WTC11 (cell line): ENCODE results near the gene SPOP. TPM values are rescaled to one million over a fixed set of nuclear protein-coding genes. Genes with fewer than 3 reads are reported as not detected.

Experiments used
- ATAC-seq: fragments of 200-7000 bp; cut with Tn5 transposase; 2 replicates; pipeline ENCODE4 v1.10.0; 2021; ENCODE audit warnings: mild to moderate bottlenecking, moderate library complexity
- CTCF ChIA-PET: fragments of 300-600 bp; sonication (Branson Sonifier 250); formaldehyde crosslinking; loops from one replicate; lab custom pipeline; 2021; ENCODE audit warnings: antibody characterized with exemption; lab: Charles Lee
- POLR2A ChIA-PET: fragments of 350-600 bp; sonication (Branson Sonifier 250); formaldehyde crosslinking; loops from one replicate; lab custom pipeline; 2021; ENCODE audit warnings: antibody characterized with exemption; lab: Charles Lee
- DNase-seq: peaks from one replicate; pipeline ENCODE4 v3.0.0; 2021; ENCODE audit warnings: low spot score
- H3K27ac Mint-ChIP-seq: 2 replicates; pipeline ENCODE4 v1.8.0; 2021; ENCODE audit warnings: mixed read lengths
- H3K27me3 Mint-ChIP-seq: 2 replicates; pipeline ENCODE4 v1.8.0; 2021; ENCODE audit warnings: low read depth, mild to moderate bottlenecking, moderate library complexity, mixed read lengths
- H3K36me3 Mint-ChIP-seq: 2 replicates; pipeline ENCODE4 v1.8.0; 2021; ENCODE audit warnings: mixed read lengths
- H3K4me1 Mint-ChIP-seq: 2 replicates; pipeline ENCODE4 v1.8.0; 2022; ENCODE audit warnings: mixed read lengths
- H3K4me3 Mint-ChIP-seq: 2 replicates; pipeline ENCODE4 v1.8.0; 2021; ENCODE audit warnings: mild to moderate bottlenecking, moderate library complexity, mixed read lengths
- H3K9me3 Mint-ChIP-seq: 2 replicates; pipeline ENCODE4 v1.8.0; 2021; ENCODE audit warnings: mixed read lengths
- ATF1 ChIP-seq: sonication (generic); formaldehyde crosslinking; IDR thresholded peaks from 2 replicates; pipeline ENCODE4 v1.8.1; 2023; ENCODE audit warnings: mild to moderate bottlenecking, moderate library complexity, missing genetic modification reagents
- FOXK1 ChIP-seq: sonication (generic); formaldehyde crosslinking; IDR thresholded peaks from 2 replicates; pipeline ENCODE4 v1.8.0; 2022; ENCODE audit warnings: mild to moderate bottlenecking, moderate library complexity, missing genetic modification reagents
- FOXP1 ChIP-seq: sonication (generic); formaldehyde crosslinking; IDR thresholded peaks from 2 replicates; pipeline ENCODE4 v1.8.0; 2022; ENCODE audit warnings: missing genetic modification reagents, mild to moderate bottlenecking, moderate library complexity, borderline replicate concordance
- GRHL2 ChIP-seq: fragments of 250-450 bp; sonication (Bioruptor Pico); IDR thresholded peaks from 2 replicates; pipeline ENCODE4 v1.8.0; 2022; ENCODE audit warnings: mild to moderate bottlenecking, moderate library complexity; ENCODE audit not compliant: insufficient replicate concordance, severe bottlenecking
- JUN ChIP-seq: sonication (generic); formaldehyde crosslinking; IDR thresholded peaks from 2 replicates; pipeline ENCODE4 v1.8.0; 2023; ENCODE audit warnings: mild to moderate bottlenecking, missing genetic modification reagents
- MYBL2 ChIP-seq: sonication (generic); formaldehyde crosslinking; IDR thresholded peaks from 2 replicates; pipeline ENCODE4 v1.8.1; 2023; ENCODE audit warnings: mild to moderate bottlenecking, moderate library complexity, missing genetic modification reagents
- NFYB ChIP-seq: sonication (generic); formaldehyde crosslinking; conservative IDR thresholded peaks from 2 replicates; pipeline ENCODE4 v1.8.0; 2022; ENCODE audit warnings: low read depth, missing genetic modification reagents
- NR1H2 ChIP-seq: sonication (generic); formaldehyde crosslinking; IDR thresholded peaks from 2 replicates; pipeline ENCODE4 v1.9.0; 2021; ENCODE audit warnings: mild to moderate bottlenecking, moderate library complexity, missing genetic modification reagents
- ZNF219 ChIP-seq: sonication (generic); formaldehyde crosslinking; IDR thresholded peaks from 2 replicates; pipeline ENCODE4 v1.8.0; 2023; ENCODE audit warnings: missing genetic modification reagents, mild to moderate bottlenecking, borderline replicate concordance
- ZNF263 ChIP-seq: sonication (generic); formaldehyde crosslinking; IDR thresholded peaks from 2 replicates; pipeline ENCODE4 v1.8.1; 2022; ENCODE audit warnings: low read depth, mild to moderate bottlenecking, moderate library complexity, missing genetic modification reagents
- ZNF317 ChIP-seq: sonication (generic); formaldehyde crosslinking; IDR thresholded peaks from 2 replicates; pipeline ENCODE4 v1.8.1; 2023; ENCODE audit warnings: low read depth, mild to moderate bottlenecking, moderate library complexity, missing genetic modification reagents, borderline replicate concordance
- ZNF416 ChIP-seq: fragments of 250-450 bp; sonication (Bioruptor Pico); IDR thresholded peaks from 2 replicates; pipeline ENCODE4 v1.9.0; 2021; ENCODE audit warnings: mild to moderate bottlenecking, inconsistent platforms
- total RNA-seq: library from RNA; stranded (reverse); gene quantifications from 3 replicates; pipeline ENCODE4 v1.2.3, GENCODE V29; 2021
- TF ChIP-seq, protein P1 (sequence below): sonication (generic); formaldehyde crosslinking; IDR thresholded peaks from 2 replicates; pipeline ENCODE4 v1.8.0; 2023; ENCODE audit warnings: missing genetic modification reagents
- TF ChIP-seq, protein P2 (sequence below): sonication (generic); formaldehyde crosslinking; IDR thresholded peaks from 2 replicates; pipeline ENCODE4 v1.8.1; 2022; ENCODE audit warnings: mild to moderate bottlenecking, moderate library complexity, missing genetic modification reagents
- TF ChIP-seq, protein P3 (sequence below): sonication (generic); formaldehyde crosslinking; IDR thresholded peaks from 2 replicates; pipeline ENCODE4 v1.8.1; 2022; ENCODE audit warnings: low read depth, mild to moderate bottlenecking, moderate library complexity, missing genetic modification reagents, borderline replicate concordance
- TF ChIP-seq, protein P4 (sequence below): sonication (generic); formaldehyde crosslinking; IDR thresholded peaks from 2 replicates; pipeline ENCODE4 v1.8.0; 2022; ENCODE audit warnings: mild to moderate bottlenecking, missing genetic modification reagents
- TF ChIP-seq, protein P5 (sequence below): fragments of 250-450 bp; sonication (Bioruptor Pico); IDR thresholded peaks from 2 replicates; pipeline ENCODE4 v1.9.0; 2021; ENCODE audit warnings: mild to moderate bottlenecking
- TF ChIP-seq, protein P6 (sequence below): fragments of 250-450 bp; sonication (Bioruptor Pico); IDR thresholded peaks from 2 replicates; pipeline ENCODE4 v1.9.0; 2021; ENCODE audit warnings: mild to moderate bottlenecking, borderline replicate concordance
- TF ChIP-seq, protein P7 (sequence below): sonication (generic); formaldehyde crosslinking; IDR thresholded peaks from 2 replicates; pipeline ENCODE4 v1.8.1; 2022; ENCODE audit warnings: missing genetic modification reagents, borderline replicate concordance

SPOP gene
- total RNA-seq, 1 experiment from 2014 or later: 19.2 TPM

DNA sequence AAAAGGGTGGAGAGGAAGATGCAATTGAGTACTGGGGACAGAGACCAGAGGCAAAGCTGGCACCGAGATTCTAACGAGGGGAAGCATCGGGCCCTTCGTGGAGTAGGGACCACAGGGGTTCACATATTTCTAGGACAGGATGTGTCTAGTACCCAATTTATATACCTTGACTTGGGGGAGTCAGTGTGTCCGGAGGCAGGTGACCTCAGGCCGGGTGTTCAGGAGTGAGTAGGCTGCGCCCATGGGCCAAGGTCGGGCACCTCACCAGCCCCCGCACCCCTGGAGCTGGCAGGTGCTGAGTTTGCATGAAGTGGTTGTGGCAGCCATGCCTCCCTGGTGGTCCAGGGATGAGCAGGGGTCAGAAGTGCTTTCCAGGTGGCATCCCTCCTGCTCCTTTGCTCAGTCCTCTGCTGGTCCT is 110.8 kb downstream of the SPOP start (continued):
- TF ChIP-seq GRHL2: no peak
- TF ChIP-seq, protein P1, sequence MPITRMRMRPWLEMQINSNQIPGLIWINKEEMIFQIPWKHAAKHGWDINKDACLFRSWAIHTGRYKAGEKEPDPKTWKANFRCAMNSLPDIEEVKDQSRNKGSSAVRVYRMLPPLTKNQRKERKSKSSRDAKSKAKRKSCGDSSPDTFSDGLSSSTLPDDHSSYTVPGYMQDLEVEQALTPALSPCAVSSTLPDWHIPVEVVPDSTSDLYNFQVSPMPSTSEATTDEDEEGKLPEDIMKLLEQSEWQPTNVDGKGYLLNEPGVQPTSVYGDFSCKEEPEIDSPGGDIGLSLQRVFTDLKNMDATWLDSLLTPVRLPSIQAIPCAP (CRISPR knock-in tag): no peak

DNA sequence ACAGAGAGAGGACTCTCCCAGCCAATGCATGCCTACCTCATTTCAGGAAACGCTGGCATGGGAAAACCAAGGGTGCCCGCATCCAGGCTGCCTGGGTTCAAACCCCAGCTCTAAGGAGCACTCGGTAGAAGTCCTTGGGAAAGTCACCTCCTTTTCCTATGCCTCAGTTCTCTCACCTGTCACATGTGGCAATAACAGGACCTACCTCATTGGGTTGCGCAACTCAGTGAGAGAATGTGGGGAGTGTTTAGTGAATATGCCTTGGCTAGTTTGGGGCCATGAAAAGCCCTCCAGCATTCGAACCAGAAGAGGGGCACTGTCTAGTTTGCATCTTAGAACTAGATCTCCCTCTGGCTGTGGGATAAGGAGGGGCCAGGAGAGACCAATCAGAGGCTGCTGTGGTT is 111.2 kb downstream of the SPOP start:
- ChIA-PET POLR2A (no interaction called here), CTCF (interaction anchor here (0.5 to 5.2 kb wide), 9 partner anchors 9 to 426 kb away, joined by 3 to 83 read pairs (median 8); partner anchors contain the start of genes NXPH3 and SLC35B1)
- Mint-ChIP-seq H3K27me3 (peaks cover 14% of the 10 kb centered on the region), H3K27ac (no peak overlapping the region)
- no peak for DNase-seq
- no peak for ATAC-seq
- TF ChIP-seq NFYB (CRISPR knock-in tag) (no peak), JUN (CRISPR knock-in tag) (no peak), NR1H2 (CRISPR knock-in tag) (no peak), ATF1 (CRISPR knock-in tag) (no peak), ZNF263 (CRISPR knock-in tag) (no peak), ZNF317 (CRISPR knock-in tag) (no peak), ZNF219 (CRISPR knock-in tag) (no peak), FOXK1 (no peak), FOXP1 (CRISPR knock-in tag) (no peak), MYBL2 (CRISPR knock-in tag) (no peak), ZNF416 (CRISPR knock-in tag) (no peak)
- TF ChIP-seq, protein P2, sequence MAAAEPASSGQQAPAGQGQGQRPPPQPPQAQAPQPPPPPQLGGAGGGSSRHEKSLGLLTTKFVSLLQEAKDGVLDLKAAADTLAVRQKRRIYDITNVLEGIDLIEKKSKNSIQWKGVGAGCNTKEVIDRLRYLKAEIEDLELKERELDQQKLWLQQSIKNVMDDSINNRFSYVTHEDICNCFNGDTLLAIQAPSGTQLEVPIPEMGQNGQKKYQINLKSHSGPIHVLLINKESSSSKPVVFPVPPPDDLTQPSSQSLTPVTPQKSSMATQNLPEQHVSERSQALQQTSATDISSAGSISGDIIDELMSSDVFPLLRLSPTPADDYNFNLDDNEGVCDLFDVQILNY (CRISPR knock-in tag): no peak
- TF ChIP-seq, protein P3, sequence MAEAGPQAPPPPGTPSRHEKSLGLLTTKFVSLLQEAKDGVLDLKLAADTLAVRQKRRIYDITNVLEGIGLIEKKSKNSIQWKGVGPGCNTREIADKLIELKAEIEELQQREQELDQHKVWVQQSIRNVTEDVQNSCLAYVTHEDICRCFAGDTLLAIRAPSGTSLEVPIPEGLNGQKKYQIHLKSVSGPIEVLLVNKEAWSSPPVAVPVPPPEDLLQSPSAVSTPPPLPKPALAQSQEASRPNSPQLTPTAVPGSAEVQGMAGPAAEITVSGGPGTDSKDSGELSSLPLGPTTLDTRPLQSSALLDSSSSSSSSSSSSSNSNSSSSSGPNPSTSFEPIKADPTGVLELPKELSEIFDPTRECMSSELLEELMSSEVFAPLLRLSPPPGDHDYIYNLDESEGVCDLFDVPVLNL (CRISPR knock-in tag): no peak
- TF ChIP-seq, protein P4, sequence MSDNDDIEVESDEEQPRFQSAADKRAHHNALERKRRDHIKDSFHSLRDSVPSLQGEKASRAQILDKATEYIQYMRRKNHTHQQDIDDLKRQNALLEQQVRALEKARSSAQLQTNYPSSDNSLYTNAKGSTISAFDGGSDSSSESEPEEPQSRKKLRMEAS (CRISPR knock-in tag): no peak
- TF ChIP-seq, protein P5, sequence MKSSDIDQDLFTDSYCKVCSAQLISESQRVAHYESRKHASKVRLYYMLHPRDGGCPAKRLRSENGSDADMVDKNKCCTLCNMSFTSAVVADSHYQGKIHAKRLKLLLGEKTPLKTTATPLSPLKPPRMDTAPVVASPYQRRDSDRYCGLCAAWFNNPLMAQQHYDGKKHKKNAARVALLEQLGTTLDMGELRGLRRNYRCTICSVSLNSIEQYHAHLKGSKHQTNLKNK: no peak
- TF ChIP-seq, protein P6, sequence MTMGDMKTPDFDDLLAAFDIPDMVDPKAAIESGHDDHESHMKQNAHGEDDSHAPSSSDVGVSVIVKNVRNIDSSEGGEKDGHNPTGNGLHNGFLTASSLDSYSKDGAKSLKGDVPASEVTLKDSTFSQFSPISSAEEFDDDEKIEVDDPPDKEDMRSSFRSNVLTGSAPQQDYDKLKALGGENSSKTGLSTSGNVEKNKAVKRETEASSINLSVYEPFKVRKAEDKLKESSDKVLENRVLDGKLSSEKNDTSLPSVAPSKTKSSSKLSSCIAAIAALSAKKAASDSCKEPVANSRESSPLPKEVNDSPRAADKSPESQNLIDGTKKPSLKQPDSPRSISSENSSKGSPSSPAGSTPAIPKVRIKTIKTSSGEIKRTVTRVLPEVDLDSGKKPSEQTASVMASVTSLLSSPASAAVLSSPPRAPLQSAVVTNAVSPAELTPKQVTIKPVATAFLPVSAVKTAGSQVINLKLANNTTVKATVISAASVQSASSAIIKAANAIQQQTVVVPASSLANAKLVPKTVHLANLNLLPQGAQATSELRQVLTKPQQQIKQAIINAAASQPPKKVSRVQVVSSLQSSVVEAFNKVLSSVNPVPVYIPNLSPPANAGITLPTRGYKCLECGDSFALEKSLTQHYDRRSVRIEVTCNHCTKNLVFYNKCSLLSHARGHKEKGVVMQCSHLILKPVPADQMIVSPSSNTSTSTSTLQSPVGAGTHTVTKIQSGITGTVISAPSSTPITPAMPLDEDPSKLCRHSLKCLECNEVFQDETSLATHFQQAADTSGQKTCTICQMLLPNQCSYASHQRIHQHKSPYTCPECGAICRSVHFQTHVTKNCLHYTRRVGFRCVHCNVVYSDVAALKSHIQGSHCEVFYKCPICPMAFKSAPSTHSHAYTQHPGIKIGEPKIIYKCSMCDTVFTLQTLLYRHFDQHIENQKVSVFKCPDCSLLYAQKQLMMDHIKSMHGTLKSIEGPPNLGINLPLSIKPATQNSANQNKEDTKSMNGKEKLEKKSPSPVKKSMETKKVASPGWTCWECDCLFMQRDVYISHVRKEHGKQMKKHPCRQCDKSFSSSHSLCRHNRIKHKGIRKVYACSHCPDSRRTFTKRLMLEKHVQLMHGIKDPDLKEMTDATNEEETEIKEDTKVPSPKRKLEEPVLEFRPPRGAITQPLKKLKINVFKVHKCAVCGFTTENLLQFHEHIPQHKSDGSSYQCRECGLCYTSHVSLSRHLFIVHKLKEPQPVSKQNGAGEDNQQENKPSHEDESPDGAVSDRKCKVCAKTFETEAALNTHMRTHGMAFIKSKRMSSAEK (CRISPR knock-in tag): no peak
- TF ChIP-seq, protein P1 (CRISPR knock-in tag): no peak
- TF ChIP-seq, protein P7, sequence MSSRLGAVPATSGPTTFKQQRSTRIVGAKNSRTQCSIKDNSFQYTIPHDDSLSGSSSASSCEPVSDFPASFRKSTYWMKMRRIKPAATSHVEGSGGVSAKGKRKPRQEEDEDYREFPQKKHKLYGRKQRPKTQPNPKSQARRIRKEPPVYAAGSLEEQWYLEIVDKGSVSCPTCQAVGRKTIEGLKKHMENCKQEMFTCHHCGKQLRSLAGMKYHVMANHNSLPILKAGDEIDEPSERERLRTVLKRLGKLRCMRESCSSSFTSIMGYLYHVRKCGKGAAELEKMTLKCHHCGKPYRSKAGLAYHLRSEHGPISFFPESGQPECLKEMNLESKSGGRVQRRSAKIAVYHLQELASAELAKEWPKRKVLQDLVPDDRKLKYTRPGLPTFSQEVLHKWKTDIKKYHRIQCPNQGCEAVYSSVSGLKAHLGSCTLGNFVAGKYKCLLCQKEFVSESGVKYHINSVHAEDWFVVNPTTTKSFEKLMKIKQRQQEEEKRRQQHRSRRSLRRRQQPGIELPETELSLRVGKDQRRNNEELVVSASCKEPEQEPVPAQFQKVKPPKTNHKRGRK: no peak
- TF ChIP-seq, all 79 proteins: peak for 0
- no peaks in the 10 kb centered on the region for H3K36me3 Mint-ChIP-seq
- H3K9me3 Mint-ChIP-seq: no peaks in the 10 kb centered on the region
- H3K4me3 Mint-ChIP-seq: no peak overlapping the region
- H3K4me1 Mint-ChIP-seq: peaks cover 24% of the 10 kb centered on the region
